ENCODE results near the gene SLC25A33.
"Not testable (repeated sequence)": the region's sequence is repeated elsewhere in the genome, so short reads cannot be mapped to it uniquely, and the experiment has no call there.

Gene SLC25A33

DNA sequence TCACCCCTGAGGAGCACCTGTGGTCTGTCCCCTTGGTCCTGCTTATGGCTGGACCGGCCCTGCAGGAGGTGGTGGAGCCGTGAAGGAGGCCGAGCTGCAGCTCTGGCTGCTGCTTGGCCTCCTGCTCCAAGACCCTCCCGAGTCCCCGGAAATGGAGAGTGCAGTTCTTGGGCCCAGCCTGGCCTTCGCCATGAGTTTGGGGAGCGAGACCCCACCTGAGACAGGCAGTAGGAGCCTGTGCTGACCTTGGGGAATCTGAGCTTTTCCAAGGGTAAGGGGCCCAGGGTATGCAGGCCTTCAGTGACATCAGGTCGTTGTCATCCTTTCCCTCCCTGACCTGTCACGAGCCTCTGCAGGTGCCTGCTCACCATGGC is 63.5 kb downstream of the SLC25A33 start:
- DNase-seq = no peak

DNA sequence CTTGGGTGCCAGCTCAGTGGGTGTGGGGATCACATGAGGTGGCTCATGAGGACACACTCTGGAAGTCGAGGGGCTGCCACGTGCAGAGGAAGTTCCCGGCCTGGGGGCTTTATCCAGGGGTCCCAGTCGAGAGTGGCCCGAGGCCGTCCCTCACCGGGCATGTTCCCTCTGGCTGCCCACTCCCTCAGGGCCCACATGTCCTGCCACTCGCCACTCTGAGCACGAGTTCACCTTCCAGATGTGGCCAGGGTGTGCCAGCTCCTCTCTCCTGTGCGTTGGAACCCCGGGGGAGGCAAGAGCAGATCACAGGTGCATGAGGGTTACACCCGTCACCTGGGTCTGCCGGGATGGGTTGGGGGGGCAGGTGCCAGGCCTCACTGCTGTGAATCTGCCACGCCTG is 64.0 kb downstream of the SLC25A33 start:
- DNase-seq = no peak

DNA sequence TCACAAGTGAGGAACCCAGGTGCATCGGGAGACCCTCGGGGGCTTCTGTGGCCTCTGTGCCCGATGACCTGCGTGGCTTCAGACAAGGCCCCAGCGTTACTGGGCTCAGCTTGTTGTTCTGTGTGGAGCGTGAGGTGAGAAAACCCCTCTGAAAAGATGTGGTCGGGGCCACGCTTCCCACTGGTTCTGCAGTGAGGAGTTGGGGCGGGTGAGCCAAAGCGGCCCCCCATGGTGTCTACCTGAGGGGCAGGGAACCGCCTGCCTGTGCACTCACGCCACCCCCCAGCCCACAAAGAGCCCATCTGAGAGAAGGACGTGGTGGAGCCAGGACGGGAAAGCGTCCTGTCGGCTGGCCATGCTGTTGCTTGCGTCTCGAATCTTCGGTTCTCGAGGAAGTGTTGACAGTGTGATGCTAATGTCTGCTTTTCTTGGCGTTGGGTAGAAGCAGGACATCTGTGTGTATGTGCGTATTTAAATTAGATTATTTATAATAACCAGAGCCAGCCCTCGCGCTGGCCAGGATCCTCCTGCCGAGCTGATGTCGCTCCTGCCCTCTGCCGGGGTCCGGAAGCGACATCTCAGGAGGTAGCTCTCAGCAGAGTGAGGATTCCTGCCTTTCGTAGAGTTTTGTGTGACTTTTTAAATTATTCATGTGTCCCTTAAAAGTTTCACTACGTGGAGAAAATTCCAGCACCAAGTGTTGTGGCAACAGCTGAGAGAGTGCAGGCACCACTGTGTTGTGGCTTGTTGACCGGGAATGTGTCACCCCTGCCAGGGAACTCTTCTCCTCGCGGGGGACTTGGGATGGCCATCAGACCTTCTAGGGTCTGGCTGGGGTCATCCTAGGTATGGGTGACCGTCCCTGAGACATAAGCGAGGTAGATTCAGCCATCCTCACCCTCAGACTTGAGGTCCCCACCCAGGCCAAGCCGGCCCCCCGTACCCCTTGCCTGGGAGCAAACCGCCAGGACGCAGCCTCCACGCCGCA is 64.8 kb downstream of the SLC25A33 start:
- DNase-seq = no peak

DNA sequence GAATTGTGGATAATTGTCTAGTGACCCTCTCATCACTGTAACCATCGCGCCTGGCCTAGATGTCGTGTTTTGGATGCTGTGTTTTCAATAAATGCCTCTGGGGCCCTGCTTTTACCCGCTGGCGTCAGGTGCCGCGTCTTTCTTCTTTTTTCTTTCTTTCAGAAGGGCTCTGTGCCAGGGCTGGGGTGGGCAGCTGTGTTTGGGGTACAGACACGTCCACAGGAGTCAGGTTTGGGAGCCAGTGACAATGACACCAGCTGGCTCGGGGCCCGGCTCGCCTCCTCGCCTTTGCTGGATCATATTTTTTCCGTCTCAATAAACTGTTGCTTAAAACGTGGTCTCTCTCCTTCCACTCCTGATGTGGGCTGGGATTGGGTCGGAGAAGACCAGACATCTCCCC is 65.6 kb downstream of the SLC25A33 start:
- no peak for DNase-seq

DNA sequence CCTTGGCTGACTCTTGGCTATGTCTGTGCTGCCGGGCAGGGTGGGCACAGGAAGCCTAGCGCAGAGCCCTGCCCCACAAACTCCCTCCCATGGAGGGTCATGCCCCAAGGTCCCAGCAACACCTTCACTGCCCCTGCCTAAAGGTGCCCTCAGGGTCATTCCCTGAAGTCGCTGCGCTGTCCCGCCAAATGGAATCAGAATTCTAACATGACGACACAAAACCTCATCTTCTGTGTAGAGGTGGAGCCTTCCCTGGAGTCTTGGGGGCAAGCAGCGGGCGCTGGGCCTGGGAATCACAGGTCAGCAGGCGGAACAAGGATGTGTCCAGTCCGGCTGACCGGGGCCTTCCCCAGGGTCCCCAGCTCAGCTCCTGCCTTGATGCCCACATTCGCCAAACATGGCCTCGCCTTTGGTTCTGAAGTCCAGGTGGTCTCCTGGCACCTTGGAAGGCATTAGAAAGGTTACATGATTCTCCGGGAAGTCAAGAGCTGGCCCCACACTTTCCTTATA is 66.7 kb downstream of the SLC25A33 start:
- no peak for DNase-seq

DNA sequence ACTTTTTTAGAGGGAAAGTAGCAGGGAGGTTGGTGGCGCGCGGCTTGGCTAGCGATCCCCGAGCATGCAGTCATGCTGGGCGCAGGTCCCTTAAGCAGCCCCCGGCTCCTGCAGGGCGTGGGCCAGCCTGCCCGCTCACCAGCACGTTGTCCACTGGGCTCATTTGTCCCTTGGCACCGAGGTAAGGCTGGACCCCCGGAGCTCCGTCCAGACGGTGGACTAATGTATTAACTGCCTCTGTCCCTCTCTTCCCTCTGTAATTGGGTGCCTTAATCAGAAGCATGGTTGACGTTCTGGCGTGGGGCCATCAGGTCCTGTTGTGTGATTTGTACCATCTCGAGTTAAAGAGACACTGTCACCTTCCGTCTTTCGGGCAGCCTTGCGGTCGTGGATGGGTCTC is 67.2 kb downstream of the SLC25A33 start:
- DNase-seq = no peak

DNA sequence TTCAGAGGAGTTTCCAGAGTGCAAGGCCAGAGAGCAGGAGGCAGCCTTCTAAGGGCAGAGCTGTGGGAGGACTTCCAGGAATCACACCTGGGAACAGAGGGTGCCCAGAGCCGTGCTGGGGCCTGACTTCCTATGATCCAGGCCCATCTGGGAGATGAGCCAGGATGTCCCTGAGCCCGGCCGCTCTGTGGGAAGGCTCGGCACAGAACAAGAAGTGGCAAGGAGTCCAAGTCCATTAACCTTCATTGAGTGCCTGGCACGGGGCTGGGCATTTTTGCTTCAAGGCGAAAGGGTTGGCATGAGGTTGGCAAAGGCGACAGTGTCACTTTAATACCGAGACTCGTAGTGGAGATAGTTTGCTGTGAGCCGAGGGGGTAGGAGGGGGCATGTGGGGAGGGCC is 67.7 kb downstream of the SLC25A33 start:
- no peak for DNase-seq

DNA sequence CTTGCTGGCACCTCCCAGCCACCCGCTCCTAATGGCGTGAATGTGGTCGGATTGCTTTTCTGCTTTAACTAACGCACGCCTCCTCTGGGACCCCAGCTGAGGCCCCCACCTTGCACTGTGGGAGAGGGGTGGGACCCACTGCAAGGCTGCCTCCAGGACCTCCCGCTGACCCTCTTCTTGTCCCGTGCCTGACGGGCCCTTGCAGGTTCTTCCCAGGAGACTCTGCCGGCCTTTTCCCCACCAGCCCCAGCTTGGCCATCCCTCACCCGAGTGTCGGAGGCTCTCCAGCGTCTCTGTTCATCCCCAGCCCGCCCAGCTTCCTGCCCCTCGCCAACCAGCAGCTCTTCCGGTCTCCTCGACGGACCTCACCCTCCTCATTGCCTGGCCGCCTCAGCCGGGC is 68.1 kb downstream of the SLC25A33 start:
- no peak for DNase-seq

DNA sequence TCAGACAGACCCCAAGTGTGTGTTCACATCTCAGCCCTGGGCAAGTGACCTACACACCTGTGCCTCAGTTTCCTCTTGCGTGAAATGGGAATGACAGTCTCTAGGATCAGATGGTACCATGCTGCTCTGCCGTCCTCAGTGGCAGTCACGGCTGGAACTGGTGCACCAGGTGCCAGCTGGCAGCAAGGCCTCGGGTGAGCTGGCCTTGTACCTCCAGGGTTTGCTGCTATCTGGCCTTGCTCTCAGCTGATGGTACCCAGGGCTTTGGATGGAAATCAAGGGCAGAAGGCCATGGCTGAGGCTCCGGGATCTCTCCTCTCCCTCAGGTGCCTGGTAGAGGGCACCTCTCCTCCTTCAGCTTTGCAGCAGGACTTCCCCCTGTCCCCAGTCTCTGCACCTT is 70.7 kb downstream of the SLC25A33 start:
- no peak for DNase-seq

DNA sequence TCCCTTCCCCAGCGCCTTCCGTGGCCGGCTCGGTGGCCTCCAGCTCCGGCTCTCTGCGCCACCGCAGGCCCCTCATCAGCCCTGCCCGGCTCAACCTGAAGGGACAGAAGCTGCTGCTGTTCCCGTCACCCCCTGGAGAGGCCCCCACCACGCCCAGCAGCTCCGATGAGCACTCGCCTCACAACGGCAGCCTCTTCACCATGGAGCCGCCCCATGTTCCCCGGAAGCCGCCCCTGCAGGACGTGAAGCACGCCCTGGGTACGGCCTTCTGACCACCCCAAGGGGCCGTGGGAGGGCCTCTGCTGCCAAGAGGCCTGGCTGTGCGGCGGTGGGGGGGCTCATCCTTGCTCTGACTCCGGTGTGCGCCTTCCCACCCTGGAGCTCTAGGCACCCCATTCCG is 71.3 kb downstream of the SLC25A33 start:
- no peak for DNase-seq

DNA sequence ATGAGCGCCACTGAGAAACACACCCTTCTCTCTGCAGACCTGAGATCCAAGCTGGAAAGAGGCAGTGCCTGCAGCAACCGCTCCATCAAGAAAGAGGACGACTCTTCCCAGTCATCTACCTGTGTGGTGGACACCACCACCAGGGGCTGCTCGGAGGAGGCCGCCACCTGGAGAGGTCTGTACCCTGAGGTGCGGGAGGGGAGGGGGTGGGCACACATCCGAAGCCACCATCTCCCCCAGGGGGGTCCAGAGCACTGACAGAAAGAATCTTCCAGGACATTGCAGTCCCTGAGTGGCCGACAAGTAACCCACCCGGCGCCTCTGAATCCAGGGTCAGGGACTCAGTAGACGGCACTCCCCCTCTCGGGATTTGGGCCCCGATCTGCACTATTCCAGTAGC is 72.5 kb downstream of the SLC25A33 start:
- no peak for DNase-seq

DNA sequence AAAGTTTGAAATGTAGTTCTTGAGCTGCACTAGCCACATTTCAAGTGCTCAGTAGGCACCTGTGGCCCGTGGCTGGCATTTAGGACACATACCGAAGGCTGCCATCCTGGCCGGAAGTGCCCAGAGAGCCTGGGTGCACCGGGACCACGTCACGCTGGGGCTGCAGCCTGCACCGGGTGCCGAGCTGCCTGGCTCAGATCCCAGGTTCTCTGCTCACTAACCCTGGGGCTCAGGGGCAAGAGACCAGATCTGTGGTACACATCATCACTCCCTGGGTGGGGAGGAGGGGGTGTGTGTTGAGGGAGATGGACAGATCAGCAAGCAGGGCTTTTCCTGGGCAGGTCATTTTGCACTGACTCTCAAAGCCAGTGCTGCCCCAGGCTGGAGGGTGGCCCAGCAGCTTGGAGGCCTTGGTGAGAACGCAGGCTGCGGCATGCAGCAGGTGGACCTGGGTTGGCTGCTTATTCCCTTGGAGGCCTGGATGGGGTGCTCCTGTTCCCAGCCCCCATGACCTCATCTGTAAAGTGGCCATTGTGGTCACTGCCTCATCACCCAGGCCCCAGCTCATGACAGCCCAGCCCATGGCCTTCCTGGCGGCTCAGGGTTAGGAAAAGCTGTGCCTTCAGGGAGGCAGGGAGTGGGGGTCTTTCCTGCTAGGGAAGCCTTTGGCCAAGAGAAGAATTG is 73.0 kb downstream of the SLC25A33 start:
- DNase-seq = no peak

DNA sequence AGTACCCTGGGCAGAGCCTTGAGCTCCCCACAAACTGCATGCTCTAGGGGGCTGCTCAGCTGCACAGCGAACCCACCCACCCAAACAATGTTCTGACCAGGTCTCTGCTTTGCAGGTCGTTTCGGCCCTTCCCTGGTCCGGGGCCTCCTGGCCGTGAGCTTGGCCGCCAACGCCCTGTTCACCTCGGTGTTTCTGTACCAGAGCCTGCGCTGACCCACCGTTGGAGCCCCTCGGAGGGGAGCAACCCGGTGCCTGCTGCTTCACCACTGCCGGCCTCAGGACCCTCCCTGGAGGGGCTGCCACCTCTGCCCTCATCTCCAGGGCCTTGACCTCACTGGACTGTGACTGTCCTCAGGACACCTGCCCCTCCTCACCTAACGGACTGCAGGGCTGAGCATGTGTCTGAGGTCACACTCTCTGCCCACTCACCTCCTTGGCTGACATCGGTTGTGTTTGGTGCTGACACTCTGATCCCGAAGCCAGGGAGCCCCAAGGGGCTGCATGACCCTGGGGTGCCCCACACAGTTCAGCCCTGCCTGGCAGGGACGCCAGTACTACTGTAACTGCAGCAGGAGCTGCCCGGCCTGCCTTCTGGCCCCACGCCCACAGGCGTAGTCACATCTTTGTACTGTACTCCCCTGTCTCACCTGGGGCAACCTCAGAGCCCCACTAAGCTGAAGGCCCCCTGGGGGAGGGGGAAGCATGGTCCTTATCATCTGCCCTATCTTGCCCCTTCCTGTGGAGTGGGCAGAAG is 73.8 kb downstream of the SLC25A33 start:
- DNase-seq = no peak

DNA sequence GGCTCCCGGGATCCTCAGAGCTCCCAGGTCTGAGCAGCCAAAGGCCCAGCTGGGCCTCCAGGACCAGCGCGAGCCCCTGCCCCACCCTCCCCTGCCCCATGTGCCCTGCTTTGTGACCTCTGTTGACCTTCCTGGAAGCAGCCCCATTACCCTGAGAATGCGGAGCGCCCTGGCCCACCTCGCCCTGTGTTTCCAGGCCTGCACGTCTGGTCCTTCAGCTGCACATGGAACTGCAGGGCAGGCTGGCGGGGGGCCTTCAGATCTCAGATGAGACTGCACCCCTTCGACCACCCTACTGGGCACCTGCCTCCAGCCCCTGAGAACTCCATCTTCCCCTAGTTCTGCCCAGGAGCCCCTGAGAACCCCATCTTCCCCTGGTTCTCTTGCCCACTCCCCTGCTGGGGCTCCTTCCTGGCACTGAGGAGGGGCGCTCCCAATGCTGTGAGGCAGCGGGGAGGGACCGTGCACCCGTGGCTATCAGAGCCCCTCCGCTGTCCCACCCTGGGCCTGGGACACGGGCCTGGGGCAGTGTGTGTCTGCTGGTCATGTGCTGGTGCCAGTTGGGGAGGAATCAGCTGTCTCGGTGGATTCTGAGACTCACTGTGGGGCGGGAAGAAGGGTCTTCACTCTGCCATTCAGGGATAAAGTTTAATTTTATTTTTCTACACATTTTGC is 74.5 kb downstream of the SLC25A33 start:
- no peak for DNase-seq

DNA sequence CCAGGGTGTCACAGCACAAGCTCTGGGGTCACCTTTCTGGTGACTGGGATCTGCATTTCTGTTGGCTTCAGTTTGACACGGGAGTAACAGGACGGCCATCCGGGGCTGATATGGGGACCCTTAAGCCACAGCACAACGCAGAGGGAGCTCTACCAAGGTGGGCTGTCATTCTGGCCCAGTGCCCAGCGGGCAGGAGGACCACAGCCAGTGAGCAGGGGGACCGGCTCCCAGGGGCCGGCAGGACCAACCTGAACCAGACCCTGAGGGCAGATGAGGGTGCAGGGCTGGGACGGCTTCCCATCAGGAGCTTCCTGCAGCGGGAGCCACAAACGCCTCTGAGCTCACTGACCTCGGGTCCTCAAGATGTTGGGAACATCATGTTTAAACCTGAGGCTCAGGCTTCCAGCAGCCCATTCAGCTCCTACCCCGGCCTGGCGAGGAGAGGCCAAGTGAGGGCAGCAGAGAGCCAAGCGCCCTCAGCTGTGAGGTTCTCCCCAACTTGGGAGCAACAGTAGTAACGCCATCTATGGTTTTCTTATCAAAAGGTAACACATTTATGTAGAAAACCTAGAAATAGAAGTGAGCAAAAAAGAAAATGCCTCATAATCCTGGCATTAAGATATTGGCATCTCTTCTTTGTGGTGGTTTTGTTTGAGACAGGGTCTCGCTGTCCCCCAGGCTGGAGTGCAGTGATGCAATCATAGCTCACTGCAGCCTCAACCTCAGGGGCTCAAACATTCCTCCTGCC is 76.2 kb downstream of the SLC25A33 start:
- DNase-seq = peak in 3 of 4 experiments; percentile 11 to 51 (median 29)

DNA sequence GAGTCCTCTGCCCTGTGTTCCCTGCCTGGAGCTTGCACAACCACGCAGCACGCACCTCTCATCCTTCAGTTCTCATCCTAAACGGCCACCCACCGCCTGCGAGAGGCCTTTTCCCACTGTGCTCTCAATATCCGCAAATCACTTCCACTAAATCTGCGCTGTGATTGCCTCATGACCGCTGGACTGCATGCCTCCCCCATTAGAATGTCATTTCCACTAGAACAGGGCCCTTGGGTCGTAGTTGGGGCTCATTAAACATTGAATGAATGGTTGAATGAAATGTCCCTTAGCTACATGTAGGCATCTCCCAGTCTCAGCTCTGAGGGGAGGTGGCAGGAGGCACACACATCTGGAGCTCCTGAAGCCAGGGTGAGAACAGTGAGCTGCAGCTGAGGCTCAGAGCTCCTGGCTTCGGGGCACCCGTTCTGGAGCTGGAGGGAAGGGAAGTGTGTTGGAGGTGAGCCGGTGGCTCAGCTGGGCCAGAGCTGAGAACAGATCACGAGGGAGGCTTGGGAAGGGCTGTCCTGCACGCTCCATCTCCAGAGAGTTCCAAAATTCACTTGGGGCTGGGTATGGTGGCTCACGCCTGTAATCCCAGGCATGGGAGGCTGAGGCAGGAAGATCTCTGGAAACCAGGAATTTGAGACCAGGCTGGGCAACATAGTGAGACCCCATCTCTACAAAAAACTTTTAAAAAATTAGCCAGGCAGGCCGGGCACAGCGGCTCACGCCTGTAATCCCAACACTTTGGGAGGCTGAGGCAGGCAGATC is 79.8 kb downstream of the SLC25A33 start:
- DNase-seq = no peak

DNA sequence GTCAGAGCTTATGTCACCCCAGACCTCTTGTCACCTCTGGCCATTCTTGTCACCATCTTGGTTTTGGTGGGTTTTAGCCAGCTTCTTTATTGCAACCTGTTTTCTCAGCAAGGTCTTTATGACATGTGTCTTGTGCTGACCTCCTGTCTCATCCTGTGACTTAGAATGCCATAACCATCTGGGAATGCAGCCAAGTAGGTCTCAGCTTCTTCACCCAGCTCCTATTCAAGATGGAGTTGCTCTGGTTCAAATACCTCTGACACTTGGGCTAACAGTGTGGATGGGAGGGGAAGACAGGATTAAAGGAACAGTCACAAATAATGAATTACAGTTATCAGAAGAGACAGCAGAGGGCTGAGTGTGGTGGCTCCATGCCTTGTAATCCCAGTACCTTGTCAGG is 81.8 kb downstream of the SLC25A33 start:
- DNase-seq = no peak

DNA sequence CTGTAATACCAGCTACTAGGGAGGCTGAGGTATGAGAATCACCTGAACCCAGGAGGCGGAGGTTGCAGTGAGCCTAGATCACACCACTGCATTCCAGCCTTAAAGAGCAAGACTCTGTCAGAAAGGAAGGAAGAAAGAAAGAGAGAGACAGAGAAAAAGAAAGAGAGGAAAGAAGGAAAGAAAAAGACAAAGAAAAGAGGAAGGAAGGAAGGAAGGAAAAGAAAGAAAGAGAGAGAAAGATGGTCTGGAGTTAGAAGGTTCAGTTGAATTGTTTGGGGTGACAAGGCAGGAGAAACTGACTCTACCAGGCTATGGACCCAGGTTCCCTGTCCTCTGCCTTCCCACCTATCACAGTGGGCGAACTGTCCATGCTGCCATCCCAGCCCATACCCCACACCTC is 84.8 kb downstream of the SLC25A33 start:
- DNase-seq = no peak

DNA sequence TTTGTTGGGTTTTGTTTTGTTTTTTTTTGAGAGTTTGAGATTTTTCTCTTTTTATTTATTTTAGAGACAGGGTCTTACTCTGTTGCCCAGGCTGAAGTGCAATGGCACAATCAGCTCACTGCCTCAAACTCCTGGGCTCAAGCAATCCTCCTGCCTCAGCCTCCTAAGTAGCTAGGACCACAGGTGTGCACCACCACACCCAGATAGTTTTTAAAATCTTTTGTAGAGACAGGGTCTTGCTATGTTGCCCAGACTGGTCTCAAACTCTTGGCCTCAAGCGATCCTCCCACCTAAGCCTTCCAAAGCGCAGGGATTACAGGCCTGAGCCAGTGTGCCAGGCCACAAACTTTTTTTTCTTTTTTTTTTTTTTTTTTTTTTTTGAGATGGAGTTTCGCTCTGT is 85.8 kb downstream of the SLC25A33 start:
- not testable (repeated sequence) for DNase-seq

DNA sequence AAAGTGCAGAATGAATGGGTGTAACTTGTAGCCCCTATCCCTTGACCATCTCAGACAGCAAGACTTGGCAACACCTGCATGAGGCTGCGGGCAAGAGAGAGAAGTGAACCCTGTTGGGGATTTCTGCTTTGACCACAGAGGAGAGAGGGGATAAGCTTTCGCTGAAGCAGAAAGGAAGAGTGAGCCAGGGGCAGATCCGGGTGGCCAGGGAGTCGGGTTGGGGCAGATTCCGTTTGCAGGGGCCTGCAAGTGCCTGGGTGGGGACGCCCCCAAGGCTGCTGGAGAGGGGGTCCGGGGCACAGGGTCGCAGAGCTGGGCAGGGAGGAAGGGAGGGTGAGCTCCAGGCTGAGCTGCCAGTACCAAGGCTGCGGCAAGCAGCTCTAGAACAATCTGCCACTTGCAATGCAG is 86.9 kb downstream of the SLC25A33 start:
- no peak for DNase-seq

All from activated naive CD4-positive, alpha-beta T cell (primary cell).